C4-2B (cell line): Measurements from ENCODE around the gene ZC3H10.

Experiments used
- H3K27ac ChIP-seq: fragments of 450-650 bp; 2 replicates; pipeline ENCODE4 v1.5.1; 2017
- ZFX ChIP-seq: fragments of 450-650 bp; IDR thresholded peaks from 2 replicates; pipeline ENCODE4 v1.6.1; 2017
- TF ChIP-seq, protein P1 (sequence below): fragments of 450-650 bp; conservative IDR thresholded peaks from 2 replicates; pipeline ENCODE4 v1.5.1; 2017; ENCODE audit warnings: mild to moderate bottlenecking

ZC3H10 gene

GRCh38 chr12:56129206-56129941 is 11.3 kb downstream of the ZC3H10 start:
- peak overlapping the region; percentile 81 for H3K27ac ChIP-seq
- TF ChIP-seq, protein P1, sequence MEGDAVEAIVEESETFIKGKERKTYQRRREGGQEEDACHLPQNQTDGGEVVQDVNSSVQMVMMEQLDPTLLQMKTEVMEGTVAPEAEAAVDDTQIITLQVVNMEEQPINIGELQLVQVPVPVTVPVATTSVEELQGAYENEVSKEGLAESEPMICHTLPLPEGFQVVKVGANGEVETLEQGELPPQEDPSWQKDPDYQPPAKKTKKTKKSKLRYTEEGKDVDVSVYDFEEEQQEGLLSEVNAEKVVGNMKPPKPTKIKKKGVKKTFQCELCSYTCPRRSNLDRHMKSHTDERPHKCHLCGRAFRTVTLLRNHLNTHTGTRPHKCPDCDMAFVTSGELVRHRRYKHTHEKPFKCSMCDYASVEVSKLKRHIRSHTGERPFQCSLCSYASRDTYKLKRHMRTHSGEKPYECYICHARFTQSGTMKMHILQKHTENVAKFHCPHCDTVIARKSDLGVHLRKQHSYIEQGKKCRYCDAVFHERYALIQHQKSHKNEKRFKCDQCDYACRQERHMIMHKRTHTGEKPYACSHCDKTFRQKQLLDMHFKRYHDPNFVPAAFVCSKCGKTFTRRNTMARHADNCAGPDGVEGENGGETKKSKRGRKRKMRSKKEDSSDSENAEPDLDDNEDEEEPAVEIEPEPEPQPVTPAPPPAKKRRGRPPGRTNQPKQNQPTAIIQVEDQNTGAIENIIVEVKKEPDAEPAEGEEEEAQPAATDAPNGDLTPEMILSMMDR, result no peak
- no peak for TF ChIP-seq ZFX

DNA sequence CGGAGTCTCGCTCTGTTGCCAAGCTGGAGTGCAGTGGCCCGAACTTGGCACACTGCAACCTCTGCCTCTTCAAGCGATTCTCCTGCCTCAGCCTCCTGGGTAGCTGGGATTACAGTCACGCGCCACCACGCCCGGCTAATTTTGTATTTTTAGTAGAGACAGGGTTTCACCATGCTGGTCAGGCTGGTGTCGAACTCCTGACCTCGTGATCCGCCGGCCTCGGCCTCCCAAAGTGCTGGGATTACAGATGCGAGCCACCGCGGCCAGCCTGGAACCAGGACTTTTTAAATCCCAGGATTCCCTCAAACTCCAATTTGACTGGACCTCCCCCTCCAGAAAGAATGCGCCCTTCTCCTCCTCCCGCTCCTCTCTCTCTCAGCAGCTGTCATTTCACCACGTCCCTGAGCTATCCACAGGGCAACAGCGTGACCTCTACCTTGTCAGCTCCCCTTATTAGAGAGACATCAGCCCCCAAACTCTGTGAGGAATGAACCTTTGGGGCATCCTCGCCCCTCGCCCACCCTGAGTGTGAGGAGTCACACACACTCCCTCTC is 12.0 kb downstream of the ZC3H10 start:
- TF ChIP-seq, protein P1, result no peak
- TF ChIP-seq ZFX, result no peak
- H3K27ac ChIP-seq, result no peak overlapping the region

DNA sequence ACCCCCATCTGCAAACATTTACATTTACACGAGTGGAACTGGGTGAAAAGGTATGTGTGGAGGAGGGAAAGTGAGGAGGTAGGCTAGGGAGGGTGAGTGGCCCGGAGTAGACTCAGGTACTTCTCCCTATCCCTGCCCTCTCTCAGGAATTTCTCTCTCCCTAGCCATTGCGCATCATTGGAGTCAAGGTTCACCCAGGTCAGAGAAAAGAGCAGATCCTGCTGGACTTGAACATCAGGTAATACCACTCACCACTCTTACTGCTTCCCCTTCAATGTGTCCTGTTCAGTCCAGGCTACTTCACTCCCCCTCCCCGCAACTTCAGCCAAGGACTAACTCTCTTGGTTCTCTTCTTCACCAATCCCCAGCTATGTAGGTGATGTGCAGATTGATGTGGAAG is 12.8 kb downstream of the ZC3H10 start:
- H3K27ac ChIP-seq, result no peak overlapping the region
- no peak for TF ChIP-seq ZFX
- TF ChIP-seq, protein P1, result no peak

- no peak overlapping the region for H3K27ac ChIP-seq
- TF ChIP-seq ZFX, result no peak
Observed at GRCh38 chr12:56134897-56135296, 16.8 kb downstream of the ZC3H10 start.

DNA sequence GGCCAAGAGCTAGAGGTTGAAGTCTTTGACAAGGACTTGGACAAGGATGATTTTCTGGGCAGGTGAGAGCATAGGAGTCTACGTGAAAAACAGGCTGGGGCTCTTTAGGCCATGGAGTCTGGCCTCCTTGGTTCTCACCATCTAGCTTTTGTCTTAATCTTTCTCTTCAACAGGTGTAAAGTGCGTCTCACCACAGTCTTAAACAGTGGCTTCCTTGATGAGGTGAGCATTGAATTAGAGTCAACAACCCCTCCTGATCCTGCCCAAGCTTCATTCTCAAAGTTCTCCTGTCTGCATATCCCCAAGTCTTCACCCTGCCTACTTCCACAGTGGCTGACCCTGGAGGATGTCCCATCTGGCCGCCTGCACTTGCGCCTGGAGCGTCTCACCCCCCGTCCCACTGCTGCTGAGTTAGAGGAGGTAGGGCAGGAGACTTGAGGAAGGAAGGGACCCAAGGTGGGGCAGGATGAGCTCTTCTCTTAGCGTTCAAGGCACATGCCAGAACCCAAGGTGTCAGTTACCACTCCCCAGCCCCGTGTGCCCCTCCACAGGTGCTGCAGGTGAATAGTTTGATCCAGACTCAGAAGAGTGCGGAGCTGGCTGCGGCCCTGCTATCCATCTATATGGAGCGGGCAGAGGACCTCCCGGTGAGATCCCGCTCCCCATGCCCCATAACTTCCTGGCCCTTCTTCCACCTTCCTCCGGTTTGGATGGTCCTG is 19.9 kb downstream of the ZC3H10 start:
- TF ChIP-seq, protein P1, result no peak
- no peak for TF ChIP-seq ZFX
- no peak overlapping the region for H3K27ac ChIP-seq

DNA sequence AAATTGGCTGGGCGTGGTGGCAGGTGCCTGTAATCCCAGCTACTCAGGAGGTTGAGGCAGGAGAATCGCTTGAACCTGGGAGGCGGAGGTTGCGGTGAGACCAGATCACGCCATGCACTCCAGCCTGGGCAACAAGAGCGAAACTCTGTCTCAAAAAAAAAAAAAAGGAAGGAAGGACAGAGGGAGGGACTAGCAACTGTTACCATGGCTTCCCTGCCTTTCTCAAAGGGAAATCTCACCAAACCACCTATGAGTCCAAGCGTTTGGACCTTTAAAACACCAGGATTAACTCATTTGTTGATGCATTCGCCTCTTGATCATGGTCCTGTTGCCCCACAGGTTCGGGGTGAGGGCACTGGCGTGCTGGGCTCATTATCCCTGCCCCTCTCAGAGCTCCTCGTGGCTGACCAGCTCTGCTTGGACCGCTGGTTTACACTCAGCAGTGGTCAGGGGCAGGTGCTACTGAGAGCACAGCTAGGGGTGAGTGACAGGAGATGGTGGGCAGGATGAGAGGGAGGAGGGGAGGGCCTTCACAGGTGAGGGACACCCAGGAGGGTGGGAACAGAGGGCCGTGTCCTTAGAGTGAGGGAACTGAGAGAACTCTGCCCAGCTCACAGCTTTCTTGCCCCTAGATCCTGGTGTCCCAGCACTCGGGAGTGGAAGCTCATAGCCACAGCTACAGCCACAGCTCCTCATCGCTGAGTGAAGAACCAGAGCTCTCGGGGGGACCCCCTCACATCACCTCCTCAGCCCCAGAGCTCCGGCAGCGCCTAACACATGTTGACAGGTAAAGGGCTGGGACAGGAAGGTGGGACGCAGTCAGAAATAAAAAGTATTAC is 24.1 kb downstream of the ZC3H10 start:
- TF ChIP-seq, protein P1, result no peak
- no peak for TF ChIP-seq ZFX
- no peak overlapping the region for H3K27ac ChIP-seq

- H3K27ac ChIP-seq, result no peak overlapping the region
- TF ChIP-seq, protein P1, result no peak
- TF ChIP-seq ZFX, result no peak
Observed at GRCh38 chr12:56143217-56143616, 25.2 kb downstream of the ZC3H10 start.
